Neural progenitor cell (in vitro differentiated cells): ENCODE measurements around the gene HDAC4. TPM values are rescaled to one million over a fixed set of nuclear protein-coding genes. Genes with fewer than 3 reads are reported as not detected.

ENCODE experiments used
- DNase-seq: peaks from one replicate; pipeline ENCODE4 v3.0.0-alpha.2; 2016; ENCODE audit warnings: low spot score
- H2AFZ ChIP-seq: fragments of 200-600 bp; sonication (generic); replicated peaks from 2 replicates; pipeline ENCODE4 v1.6.1; 2016; ENCODE audit warnings: antibody characterized with exemption
- H3F3A ChIP-seq: fragments of 200-600 bp; sonication (generic); 2 replicates; pipeline ENCODE4 v1.6.1; 2016; ENCODE audit warnings: antibody characterized with exemption, low read depth
- H3K27ac ChIP-seq: fragments of 200-600 bp; sonication (generic); 2 replicates; pipeline ENCODE4 v1.5.1; 2016; ENCODE audit warnings: mild to moderate bottlenecking
- H3K27me3 ChIP-seq: fragments of 200-600 bp; sonication (generic); 2 replicates; pipeline ENCODE4 v1.6.1; 2016; ENCODE audit warnings: mild to moderate bottlenecking, moderate library complexity
- H3K36me3 ChIP-seq: fragments of 200-600 bp; sonication (generic); 2 replicates; pipeline ENCODE4 v1.5.1; 2016
- H3K4me1 ChIP-seq: fragments of 200-600 bp; sonication (generic); 2 replicates; pipeline ENCODE4 v1.6.1; 2016; ENCODE audit warnings: mixed run types
- H3K4me2 ChIP-seq: fragments of 200-600 bp; sonication (generic); 2 replicates; pipeline ENCODE4 v1.6.1; 2016
- H3K4me3 ChIP-seq: fragments of 200-600 bp; sonication (generic); 2 replicates; pipeline ENCODE4 v1.5.1; 2016
- H3K79me2 ChIP-seq: fragments of 200-600 bp; sonication (generic); 2 replicates; pipeline ENCODE4 v1.6.1; 2016; ENCODE audit warnings: low read depth
- H3K9ac ChIP-seq: fragments of 200-600 bp; sonication (generic); 2 replicates; pipeline ENCODE4 v1.6.1; 2016
- H3K9me3 ChIP-seq: fragments of 200-600 bp; sonication (generic); 2 replicates; pipeline ENCODE4 v1.5.1; 2016; ENCODE audit warnings: low read depth
- H4K20me1 ChIP-seq: fragments of 200-600 bp; sonication (generic); 2 replicates; pipeline ENCODE4 v1.6.1; 2016; ENCODE audit warnings: low read depth
- H3K27ac Mint-ChIP-seq: 3 replicates; pipeline ENCODE4 v1.8.0; 2021; ENCODE audit warnings: mixed read lengths
- H3K27me3 Mint-ChIP-seq: 2 replicates; pipeline ENCODE4 v1.8.0; 2022; ENCODE audit warnings: low read depth, mild to moderate bottlenecking, inconsistent platforms, moderate library complexity, mixed read lengths; ENCODE audit not compliant: insufficient read depth
- H3K36me3 Mint-ChIP-seq: 3 replicates; pipeline ENCODE4 v1.8.0; 2021; ENCODE audit warnings: mixed read lengths
- H3K4me1 Mint-ChIP-seq: 3 replicates; pipeline ENCODE4 v1.8.0; 2021; ENCODE audit warnings: mixed read lengths
- H3K4me3 Mint-ChIP-seq: 3 replicates; pipeline ENCODE4 v1.8.0; 2021; ENCODE audit warnings: mild to moderate bottlenecking, moderate library complexity, mixed read lengths
- H3K9me3 Mint-ChIP-seq: 3 replicates; pipeline ENCODE4 v1.8.0; 2020; ENCODE audit warnings: mixed read lengths
- CTCF ChIP-seq: fragments of 200-600 bp; sonication (generic); IDR thresholded peaks from 2 replicates; pipeline ENCODE4 v1.5.1; 2017; ENCODE audit warnings: antibody characterized with exemption, mild to moderate bottlenecking
- EZH2 ChIP-seq: fragments of 200-600 bp; sonication (generic); IDR thresholded peaks from 2 replicates; pipeline ENCODE4 v1.6.1; 2017; ENCODE audit warnings: antibody characterized with exemption, mild to moderate bottlenecking, moderate library complexity
- EZH2phosphoT487 ChIP-seq: fragments of 200-600 bp; sonication (generic); IDR thresholded peaks from 2 replicates; pipeline ENCODE4 v1.6.1; 2017; ENCODE audit warnings: antibody characterized with exemption
- total RNA-seq: library from RNA; depleted of rRNA; stranded (reverse); fragments of >200 nt; gene quantifications from 2 replicates; pipeline ENCODE4 v1.2.3, GENCODE V29; 2015; ENCODE audit warnings: low replicate concordance

Gene HDAC4
- total RNA-seq, 1 donor from 2014 or later, result 36.0 TPM

GRCh38 chr2:239181074-239181902, 219.5 kb downstream of the HDAC4 start:
- Histone ChIP-seq H3K4me2 (no peak overlapping the region), H3K4me1 (peaks cover 8% of the 10 kb centered on the region), H3K4me3 (no peak overlapping the region), H2AFZ (no peak overlapping the region), H4K20me1 (peaks cover 15% of the 10 kb centered on the region), H3K36me3 (no peaks in the 10 kb centered on the region), H3K9ac (no peak overlapping the region), H3K27ac (no peak overlapping the region), H3K9me3 (no peaks in the 10 kb centered on the region), H3F3A (no peaks in the 10 kb centered on the region), H3K79me2 (no peaks in the 10 kb centered on the region), H3K27me3 (no peaks in the 10 kb centered on the region)
- peaks cover 7% of the 10 kb centered on the region for H3K9me3 Mint-ChIP-seq
- H3K27ac Mint-ChIP-seq, result peak overlapping the region; percentile 50
- H3K27me3 Mint-ChIP-seq, result peaks cover 3% of the 10 kb centered on the region
- DNase-seq, result no peak
- TF ChIP-seq EZH2phosphoT487 (no peak), CTCF (no peak), EZH2 (no peak)
- no peak overlapping the region for H3K4me3 Mint-ChIP-seq
- peaks cover 31% of the 10 kb centered on the region for H3K36me3 Mint-ChIP-seq
- peaks cover 22% of the 10 kb centered on the region for H3K4me1 Mint-ChIP-seq

GRCh38 chr2:239180526-239181073, 220.2 kb downstream of the HDAC4 start:
- no peak overlapping the region for H3K4me3 Mint-ChIP-seq
- Histone ChIP-seq H4K20me1 (peaks cover 15% of the 10 kb centered on the region), H3K27ac (no peak overlapping the region), H3K27me3 (no peaks in the 10 kb centered on the region), H3K4me1 (peaks cover 8% of the 10 kb centered on the region), H3F3A (no peaks in the 10 kb centered on the region), H3K9ac (no peak overlapping the region), H2AFZ (no peak overlapping the region), H3K36me3 (no peaks in the 10 kb centered on the region), H3K9me3 (no peaks in the 10 kb centered on the region), H3K4me3 (no peak overlapping the region), H3K79me2 (no peaks in the 10 kb centered on the region), H3K4me2 (no peak overlapping the region)
- TF ChIP-seq CTCF (no peak), EZH2phosphoT487 (no peak), EZH2 (no peak)
- peaks cover 33% of the 10 kb centered on the region for H3K36me3 Mint-ChIP-seq
- peaks cover 4% of the 10 kb centered on the region for H3K27me3 Mint-ChIP-seq
- peaks cover 22% of the 10 kb centered on the region for H3K4me1 Mint-ChIP-seq
- H3K27ac Mint-ChIP-seq, result peak overlapping the region; percentile 46
- H3K9me3 Mint-ChIP-seq, result peaks cover 7% of the 10 kb centered on the region
- DNase-seq, result no peak

GRCh38 chr2:239179851-239180371, 220.9 kb downstream of the HDAC4 start:
- Mint-ChIP-seq H3K36me3 (peaks cover 39% of the 10 kb centered on the region), H3K9me3 (peaks cover 10% of the 10 kb centered on the region), H3K4me3 (no peak overlapping the region), H3K4me1 (peaks cover 22% of the 10 kb centered on the region), H3K27me3 (peaks cover 6% of the 10 kb centered on the region), H3K27ac (no peak overlapping the region)
- Histone ChIP-seq H3K9me3 (no peaks in the 10 kb centered on the region), H3F3A (no peaks in the 10 kb centered on the region), H4K20me1 (peaks cover 15% of the 10 kb centered on the region), H3K27me3 (no peaks in the 10 kb centered on the region), H3K79me2 (no peaks in the 10 kb centered on the region), H3K4me1 (peaks cover 8% of the 10 kb centered on the region), H3K36me3 (no peaks in the 10 kb centered on the region), H3K9ac (no peak overlapping the region), H2AFZ (no peak overlapping the region), H3K4me3 (no peak overlapping the region), H3K4me2 (no peak overlapping the region), H3K27ac (no peak overlapping the region)
- no peak for DNase-seq
- TF ChIP-seq EZH2phosphoT487 (no peak), EZH2 (no peak), CTCF (no peak)
